Caco-2 (cell line): ENCODE data around the gene MICU2. TPM values are rescaled to one million over a fixed set of nuclear protein-coding genes. Genes with fewer than 3 reads are reported as not detected.

Experiments used
- Bru-seq: library from RNA; stranded (reverse); fragments of 400-500 nt; gene quantifications from one replicate; lab custom pipeline; 2021; lab: Mats Ljungman, UMichigan
- BruChase-seq, 2 experiments: library from RNA; stranded (reverse); fragments of 400-500 nt; gene quantifications; one replicate each; lab custom pipeline; 2021; lab: Mats Ljungman, UMichigan
- BruUV-seq: library from RNA; stranded (reverse); fragments of 400-500 nt; replicated peaks from 2 replicates; lab custom pipeline; 2021; lab: Mats Ljungman, UMichigan
- CTCF ChIA-PET: fragments of 300-600 bp; sonication (Branson Sonifier 250); formaldehyde crosslinking; loops from one replicate; lab custom pipeline; 2022; ENCODE audit warnings: antibody characterized with exemption; lab: Charles Lee
- POLR2A ChIA-PET: fragments of 300-600 bp; sonication (Branson Sonifier 250); formaldehyde crosslinking; loops from one replicate; lab custom pipeline; 2022; ENCODE audit warnings: antibody characterized with exemption; lab: Charles Lee
- DNase-seq, 2 experiments: peaks; one replicate each; pipeline versions ENCODE4 v3.0.0 to v3.0.0-alpha.2; 2020 to 2022
- H3K27me3 ChIP-seq: replicated peaks from 2 replicates; pipeline ENCODE4 v1.6.0; 2011; ENCODE audit warnings: low read length; ENCODE audit not compliant: control insufficient read depth, insufficient read depth
- H3K36me3 ChIP-seq: 2 replicates; pipeline ENCODE4 v1.5.1; 2011; ENCODE audit warnings: low read length; ENCODE audit not compliant: control insufficient read depth, insufficient read depth
- H3K4me1 ChIP-seq: fragments of 250-450 bp; sonication (Bioruptor Pico); 2 replicates; pipeline ENCODE4 v1.5.1; 2020; ENCODE audit warnings: mild to moderate bottlenecking
- H3K4me3 ChIP-seq: 2 replicates; pipeline ENCODE4 v1.5.1; 2011; ENCODE audit warnings: low read depth, mild to moderate bottlenecking, control low read depth, low read length
- H3K9me3 ChIP-seq: fragments of 250-450 bp; sonication (Bioruptor Pico); 2 replicates; pipeline ENCODE4 v1.5.1; 2020; ENCODE audit warnings: mild to moderate bottlenecking, moderate library complexity
- H3K27ac Mint-ChIP-seq: one replicate; pipeline ENCODE4 v1.8.0; 2022; ENCODE audit warnings: mixed read lengths; ENCODE audit not compliant: unreplicated experiment
- H3K27me3 Mint-ChIP-seq: one replicate; pipeline ENCODE4 v1.8.0; 2022; ENCODE audit warnings: mixed read lengths; ENCODE audit not compliant: insufficient read depth, unreplicated experiment
- H3K36me3 Mint-ChIP-seq: one replicate; pipeline ENCODE4 v1.8.0; 2022; ENCODE audit warnings: mild to moderate bottlenecking, mixed read lengths; ENCODE audit not compliant: insufficient read depth, unreplicated experiment
- H3K4me1 Mint-ChIP-seq: one replicate; pipeline ENCODE4 v1.8.0; 2022; ENCODE audit warnings: low read depth, mixed read lengths; ENCODE audit not compliant: unreplicated experiment
- H3K4me3 Mint-ChIP-seq: one replicate; pipeline ENCODE4 v1.8.0; 2022; ENCODE audit warnings: mild to moderate bottlenecking, moderate library complexity, mixed read lengths; ENCODE audit not compliant: unreplicated experiment
- H3K9me3 Mint-ChIP-seq: one replicate; pipeline ENCODE4 v1.8.0; 2022; ENCODE audit warnings: mixed read lengths; ENCODE audit not compliant: unreplicated experiment
- intact Hi-C: fragments of 100-400 bp; cut with micrococcal nuclease; formaldehyde crosslinking; loops from one replicate; pipeline ENCODE4 v1.10.0; 2022; ENCODE audit not compliant: unreplicated experiment
- long read RNA-seq: library from polyadenylated mRNA; stranded (forward); transcript quantifications from one replicate; pipeline ENCODE4 v2.0.0, GENCODE V29; 2022
- total RNA-seq: library from RNA; stranded (reverse); gene quantifications from 2 replicates; pipeline ENCODE4 v1.2.3, GENCODE V29; 2022
- TF ChIP-seq, protein P1 (sequence below), 2 experiments: fragments of 200-600 bp in 1 of 2; IDR thresholded peaks; 1 replicate in 1 of 2; 2 replicates in 1 of 2; pipeline versions ENCODE4 v1.5.1 to v1.8.0; 2011 to 2022; ENCODE audit warnings: antibody characterized with exemption in 1 of 2, control low read depth in 1 of 2, inconsistent platforms in 1 of 2, low read depth in 1 of 2, low read length in 1 of 2, mild to moderate bottlenecking in 1 of 2, moderate library complexity in 1 of 2; ENCODE audit not compliant: insufficient read depth in 1 of 2, severe bottlenecking in 1 of 2, unreplicated experiment in 1 of 2

The MICU2 gene, protein sequence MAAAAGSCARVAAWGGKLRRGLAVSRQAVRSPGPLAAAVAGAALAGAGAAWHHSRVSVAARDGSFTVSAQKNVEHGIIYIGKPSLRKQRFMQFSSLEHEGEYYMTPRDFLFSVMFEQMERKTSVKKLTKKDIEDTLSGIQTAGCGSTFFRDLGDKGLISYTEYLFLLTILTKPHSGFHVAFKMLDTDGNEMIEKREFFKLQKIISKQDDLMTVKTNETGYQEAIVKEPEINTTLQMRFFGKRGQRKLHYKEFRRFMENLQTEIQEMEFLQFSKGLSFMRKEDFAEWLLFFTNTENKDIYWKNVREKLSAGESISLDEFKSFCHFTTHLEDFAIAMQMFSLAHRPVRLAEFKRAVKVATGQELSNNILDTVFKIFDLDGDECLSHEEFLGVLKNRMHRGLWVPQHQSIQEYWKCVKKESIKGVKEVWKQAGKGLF
- total RNA-seq: 43.1 and 47.6 TPM in 2 replicates
- percentile 86 among the genes with signal in this experiment for Bru-seq, nascent RNA
- percentile 71 among the genes with signal in this experiment for BruChase-seq, experiment 1, labeled RNA remaining after a 2-hour chase
- percentile 75 among the genes with signal in this experiment for BruChase-seq, experiment 2, labeled RNA remaining after a 6-hour chase
- long read RNA-seq, transcript MICU2-201 (12 exons, 1,920 nt): major isoform, 86 of 101 reads
- long read RNA-seq, partial matches to known transcripts: 2 of 101 reads
- long read RNA-seq, other reads (novel, unspliced or antisense): 13 of 101 reads

DNA sequence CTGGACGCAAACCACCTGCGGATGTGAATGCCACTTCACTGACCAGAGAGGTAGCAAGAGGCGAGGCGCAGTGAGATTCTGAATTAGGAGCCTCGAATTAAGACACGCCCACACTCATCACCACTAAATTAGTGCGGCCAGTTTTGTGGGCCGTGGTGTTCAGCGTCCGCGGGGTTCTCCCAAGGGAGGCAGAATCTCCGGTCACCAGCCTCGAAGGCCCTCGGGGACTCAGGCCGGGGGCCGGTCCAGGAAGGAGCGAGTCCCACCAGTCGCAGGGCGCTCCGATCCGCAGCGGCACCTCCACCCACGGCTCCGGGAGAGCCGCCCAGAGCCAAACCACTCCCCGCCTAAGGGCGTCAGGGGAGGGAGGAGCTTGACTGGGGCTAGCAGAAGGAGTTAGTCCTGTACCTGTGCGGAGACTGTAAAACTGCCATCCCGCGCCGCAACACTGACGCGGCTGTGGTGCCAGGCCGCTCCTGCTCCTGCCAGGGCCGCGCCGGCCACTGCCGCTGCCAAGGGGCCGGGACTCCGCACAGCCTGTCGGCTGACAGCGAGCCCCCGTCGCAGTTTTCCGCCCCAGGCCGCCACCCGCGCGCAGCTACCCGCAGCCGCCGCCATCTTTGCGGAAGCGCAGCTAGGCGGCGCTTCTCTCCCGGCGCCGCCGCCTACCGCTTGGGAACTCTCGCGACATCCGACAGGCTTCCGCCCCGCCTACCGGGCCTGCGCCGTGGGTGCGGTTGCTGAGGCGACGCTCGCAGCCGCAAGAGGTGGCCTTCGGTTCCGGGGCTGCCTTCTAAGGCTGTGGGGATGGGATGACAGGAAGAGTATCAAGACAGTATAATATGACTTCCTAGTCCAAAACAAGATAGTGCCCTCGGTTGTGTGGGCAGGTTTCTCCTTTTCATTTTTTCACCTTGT lies at the start of gene MICU2:
Gene MICU2, minus strand, starts transcription at position 640 of the 918 bp plus-strand sequence. Its CDS starts 22 bp downstream, at position 618.
- no peaks in the 10 kb centered on the region for H3K9me3 ChIP-seq
- DNase-seq: peak; percentile 96 to 97
- ChIA-PET CTCF (interaction anchor here (0.6 to 1.0 kb wide), 2 partner anchors 18 to 679 kb away, joined by 3 read pairs; no protein-coding TSS in a partner anchor), POLR2A (interaction anchor here (0.6 to 1.5 kb wide), 8 partner anchors 10 to 427 kb away, joined by 3 to 13 read pairs (median 4); partner anchors contain the start of genes MRPL57 and SKA3)
- H3K27me3 Mint-ChIP-seq: peaks cover 4% of the 10 kb centered on the region
- H3K36me3 Mint-ChIP-seq: peaks cover 11% of the 10 kb centered on the region
- H3K4me3 ChIP-seq: peak within 1 kb of the TSS; percentile 84
- H3K4me1 Mint-ChIP-seq: peaks cover 16% of the 10 kb centered on the region
- BruUV-seq: TSS peak; percentile 75
- H3K4me1 ChIP-seq: no peaks in the 10 kb centered on the region
- intact Hi-C loops: loop anchor here (1.0 to 5.0 kb wide), 2 partner anchors 13 to 76 kb away; no protein-coding TSS in a partner anchor
- H3K9me3 Mint-ChIP-seq: no peaks in the 10 kb centered on the region
- TF ChIP-seq, protein P1, sequence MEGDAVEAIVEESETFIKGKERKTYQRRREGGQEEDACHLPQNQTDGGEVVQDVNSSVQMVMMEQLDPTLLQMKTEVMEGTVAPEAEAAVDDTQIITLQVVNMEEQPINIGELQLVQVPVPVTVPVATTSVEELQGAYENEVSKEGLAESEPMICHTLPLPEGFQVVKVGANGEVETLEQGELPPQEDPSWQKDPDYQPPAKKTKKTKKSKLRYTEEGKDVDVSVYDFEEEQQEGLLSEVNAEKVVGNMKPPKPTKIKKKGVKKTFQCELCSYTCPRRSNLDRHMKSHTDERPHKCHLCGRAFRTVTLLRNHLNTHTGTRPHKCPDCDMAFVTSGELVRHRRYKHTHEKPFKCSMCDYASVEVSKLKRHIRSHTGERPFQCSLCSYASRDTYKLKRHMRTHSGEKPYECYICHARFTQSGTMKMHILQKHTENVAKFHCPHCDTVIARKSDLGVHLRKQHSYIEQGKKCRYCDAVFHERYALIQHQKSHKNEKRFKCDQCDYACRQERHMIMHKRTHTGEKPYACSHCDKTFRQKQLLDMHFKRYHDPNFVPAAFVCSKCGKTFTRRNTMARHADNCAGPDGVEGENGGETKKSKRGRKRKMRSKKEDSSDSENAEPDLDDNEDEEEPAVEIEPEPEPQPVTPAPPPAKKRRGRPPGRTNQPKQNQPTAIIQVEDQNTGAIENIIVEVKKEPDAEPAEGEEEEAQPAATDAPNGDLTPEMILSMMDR (IDR thresholded peaks at IDR 0.05; ENCODE audit: insufficient read depth in 1 of 2, low read depth in 1 of 2, low read length in 1 of 2, severe bottlenecking in 1 of 2, unreplicated experiment in 1 of 2): no peak
- no peaks in the 10 kb centered on the region for H3K27me3 ChIP-seq
- peak within 1 kb of the TSS; percentile 83 for H3K4me3 Mint-ChIP-seq
- peak within 1 kb of the TSS; percentile 76 for H3K27ac Mint-ChIP-seq
- H3K36me3 ChIP-seq: no peaks in the 10 kb centered on the region

DNA sequence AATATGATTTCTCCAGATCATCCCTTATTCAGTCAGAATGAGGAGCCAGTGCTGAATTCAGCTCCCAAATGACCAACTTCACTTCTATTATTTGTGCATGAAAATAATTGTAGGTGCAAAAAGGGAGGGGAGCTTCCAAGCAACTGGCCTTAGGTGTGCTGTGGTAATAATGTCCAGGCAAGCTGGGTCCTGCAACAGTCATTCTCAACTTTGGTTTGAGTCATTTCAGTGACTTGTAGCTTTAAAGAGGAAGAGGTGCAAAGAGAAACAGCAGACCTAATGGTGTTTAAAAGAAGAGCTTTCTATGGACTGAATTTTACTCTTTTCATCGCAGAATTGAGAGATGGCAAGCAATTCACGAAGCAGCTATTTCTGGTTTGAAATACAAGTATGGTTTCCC lies 37.7 kb upstream of the MICU2 start:
- Histone ChIP-seq H3K27me3 (no peaks in the 10 kb centered on the region), H3K4me1 (peaks cover 4% of the 10 kb centered on the region), H3K9me3 (no peaks in the 10 kb centered on the region), H3K36me3 (no peaks in the 10 kb centered on the region), H3K4me3 (no peak overlapping the region)
- no TSS peak for BruUV-seq
- Mint-ChIP-seq H3K4me1 (peaks cover 5% of the 10 kb centered on the region), H3K4me3 (no peak overlapping the region), H3K36me3 (no peaks in the 10 kb centered on the region), H3K9me3 (peaks cover 10% of the 10 kb centered on the region), H3K27ac (no peak overlapping the region), H3K27me3 (no peaks in the 10 kb centered on the region)
- no peak for DNase-seq
- TF ChIP-seq, protein P1 (IDR thresholded peaks at IDR 0.05; ENCODE audit: insufficient read depth in 1 of 2, low read depth in 1 of 2, low read length in 1 of 2, severe bottlenecking in 1 of 2, unreplicated experiment in 1 of 2): no peak
- POLR2A ChIA-PET: no interaction called here
- CTCF ChIA-PET: interaction anchor here (1.1 kb wide), 1 partner anchor 16 kb away, joined by 4 read pairs; no protein-coding TSS in a partner anchor
- intact Hi-C loops: no loop called here
